Measurements from ENCODE around the gene CAPNS1. TPM values are rescaled to one million over a fixed set of nuclear protein-coding genes. Genes with fewer than 3 reads are reported as not detected.
"Not testable (repeated sequence)": the region's sequence is repeated elsewhere in the genome, so short reads cannot be mapped to it uniquely, and the experiment has no call there.

CAPNS1 gene
- total RNA-seq, 6 experiments from 2014 or later, result 1,039 to 1,309 (median 1,209) TPM

DNA sequence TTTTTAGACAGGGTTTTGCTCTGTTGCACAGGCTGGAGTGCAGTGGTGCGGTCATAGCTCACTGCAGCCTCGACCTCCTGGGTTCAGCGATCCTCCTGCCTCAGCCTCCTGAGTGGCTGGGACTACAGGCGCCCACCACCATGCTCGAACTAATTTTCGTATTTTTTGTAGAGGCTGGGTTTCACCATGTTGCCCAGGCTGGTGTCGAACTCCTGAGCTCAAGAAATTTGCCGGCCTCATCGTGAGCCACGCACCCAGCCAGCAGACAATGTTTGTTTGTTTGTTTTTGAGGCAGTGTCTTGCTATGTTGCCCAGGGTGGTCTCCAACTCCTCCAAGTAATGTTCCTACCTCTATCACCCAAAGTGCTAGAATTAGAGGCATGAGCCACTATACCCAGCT is 13.3 kb downstream of the CAPNS1 start:
- H3K36me3 Mint-ChIP-seq (ENCODE audit: low read depth), result peaks cover 20% of the 10 kb centered on the region
- no peaks in the 10 kb centered on the region for H3K9me3 Mint-ChIP-seq
- no peak for TF ChIP-seq CTCF (IDR thresholded peaks at IDR 0.05)

DNA sequence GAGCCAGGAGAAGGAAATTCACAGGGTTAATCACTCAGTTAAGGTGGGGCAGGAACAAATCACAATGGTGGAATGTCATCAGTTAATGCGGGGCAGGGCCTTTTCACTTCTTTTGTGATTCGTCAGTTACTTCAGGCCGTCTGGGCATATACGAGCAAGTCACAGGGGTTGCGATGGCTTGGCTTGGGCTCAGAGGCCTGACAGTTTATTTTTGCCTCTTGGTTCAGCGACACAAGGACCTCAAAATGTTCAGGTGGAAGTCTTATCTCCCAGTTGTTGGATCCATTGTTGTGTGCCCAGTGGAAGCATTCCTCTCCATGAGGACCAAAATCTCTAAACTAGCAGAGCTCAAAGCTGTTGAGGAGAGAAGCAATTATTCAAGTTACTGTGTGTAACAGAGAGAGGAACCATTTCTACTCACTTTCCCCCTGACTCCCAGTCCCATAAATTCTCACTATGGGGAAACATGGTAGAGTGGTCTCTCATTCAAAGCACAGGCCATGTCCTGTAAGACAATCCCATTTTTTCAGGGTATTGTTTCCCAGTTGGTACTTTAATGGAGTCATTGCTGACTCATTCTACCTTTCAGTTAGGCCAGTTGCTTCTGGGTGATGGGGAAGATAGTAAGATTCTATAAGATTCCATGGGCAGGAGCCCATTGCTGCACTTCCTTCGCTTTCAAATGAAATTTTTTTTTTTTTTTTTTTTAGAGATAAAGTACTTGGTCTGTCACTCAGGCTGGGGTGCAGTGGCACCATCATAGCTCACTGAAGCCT is 21.1 kb downstream of the CAPNS1 start:
- Mint-ChIP-seq H3K9me3 (no peaks in the 10 kb centered on the region), H3K27ac (no peak overlapping the region), H3K4me3 (no peak overlapping the region), H3K4me1 (ENCODE audit: low read depth) (peaks cover 14% of the 10 kb centered on the region), H3K36me3 (ENCODE audit: low read depth) (peaks cover 15% of the 10 kb centered on the region; the same call in 1 of the 2 replicates), H3K27me3 (ENCODE audit: insufficient read depth) (no peaks in the 10 kb centered on the region; the same call in 1 of the 2 replicates)
- no peak for TF ChIP-seq CTCF (IDR thresholded peaks at IDR 0.05)
- DNase-seq, result no peak

More for the DNA sequence above, 13.3 kb downstream of the CAPNS1 start:
- peaks cover 38% of the 10 kb centered on the region for H3K4me1 Mint-ChIP-seq (ENCODE audit: low read depth)
- H3K27me3 Mint-ChIP-seq (ENCODE audit: insufficient read depth), result peaks cover 6% of the 10 kb centered on the region
- no peak for DNase-seq
- H3K27ac Mint-ChIP-seq, result peak overlapping the region; percentile 82
- peak overlapping the region; percentile 84 for H3K4me3 Mint-ChIP-seq

GRCh38 chr19:36163813-36164212 is 23.9 kb downstream of the CAPNS1 start:
- no peaks in the 10 kb centered on the region; the same call in 1 of the 2 replicates for H3K27me3 Mint-ChIP-seq (ENCODE audit: insufficient read depth)
- H3K4me3 Mint-ChIP-seq, result no peak overlapping the region

GRCh38 chr19:36169084-36169760 is 29.4 kb downstream of the CAPNS1 start:
- no peak overlapping the region for H3K27ac Mint-ChIP-seq
- no peaks in the 10 kb centered on the region for H3K9me3 Mint-ChIP-seq
- no peak for TF ChIP-seq CTCF (IDR thresholded peaks at IDR 0.05)
- H3K36me3 Mint-ChIP-seq (ENCODE audit: low read depth), result no peaks in the 10 kb centered on the region
- peaks cover 4% of the 10 kb centered on the region for H3K27me3 Mint-ChIP-seq (ENCODE audit: insufficient read depth)
- DNase-seq, result no peak
- no peak overlapping the region for H3K4me3 Mint-ChIP-seq
- peaks cover 12% of the 10 kb centered on the region for H3K4me1 Mint-ChIP-seq (ENCODE audit: low read depth)

More at GRCh38 chr19:36163813-36164212, 23.9 kb downstream of the CAPNS1 start:
- H3K36me3 Mint-ChIP-seq (ENCODE audit: low read depth), result peaks cover 15% of the 10 kb centered on the region; the same call in 1 of the 2 replicates
- no peaks in the 10 kb centered on the region for H3K9me3 Mint-ChIP-seq
- TF ChIP-seq CTCF (IDR thresholded peaks at IDR 0.05), result no peak
- H3K27ac Mint-ChIP-seq, result no peak overlapping the region; the same call in 1 of the 2 replicates
- H3K4me1 Mint-ChIP-seq (ENCODE audit: low read depth), result peaks cover 11% of the 10 kb centered on the region
- DNase-seq, result no peak

DNA sequence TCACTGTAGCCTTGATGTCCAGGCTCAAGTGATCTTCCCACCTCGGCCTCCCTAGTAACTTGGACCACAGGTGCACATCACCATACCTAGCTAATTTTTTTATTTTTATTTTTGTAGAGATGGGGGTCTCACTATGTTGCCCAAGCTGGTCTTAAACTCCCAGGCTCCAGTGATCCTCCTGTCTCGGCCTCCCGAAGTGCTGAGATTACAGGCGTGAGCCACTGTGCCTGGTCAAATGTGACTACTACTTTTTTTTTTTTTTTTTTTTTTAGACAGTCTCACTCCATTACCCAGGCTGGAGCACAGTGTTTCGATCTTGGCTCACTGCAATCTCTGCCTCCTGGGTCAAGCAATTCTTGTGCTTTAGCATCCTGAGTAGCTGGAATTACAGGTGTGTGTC is 33.0 kb downstream of the CAPNS1 start:
- H3K27me3 Mint-ChIP-seq (ENCODE audit: insufficient read depth), result peaks cover 4% of the 10 kb centered on the region; the same call in 1 of the 2 replicates
- H3K27ac Mint-ChIP-seq, result no peak overlapping the region
- peaks cover 12% of the 10 kb centered on the region for H3K4me1 Mint-ChIP-seq (ENCODE audit: low read depth)
- H3K36me3 Mint-ChIP-seq (ENCODE audit: low read depth), result no peaks in the 10 kb centered on the region
- TF ChIP-seq CTCF (IDR thresholded peaks at IDR 0.05), result no peak
- DNase-seq, result no peak
- no peaks in the 10 kb centered on the region for H3K9me3 Mint-ChIP-seq
- no peak overlapping the region for H3K4me3 Mint-ChIP-seq

GRCh38 chr19:36173846-36174245 is 34.0 kb downstream of the CAPNS1 start:
- not testable (repeated sequence) for DNase-seq; H3K9me3 Mint-ChIP-seq; H3K27me3 Mint-ChIP-seq (ENCODE audit: insufficient read depth); H3K36me3 Mint-ChIP-seq (ENCODE audit: low read depth); H3K27ac Mint-ChIP-seq; H3K4me3 Mint-ChIP-seq
- peaks cover 12% of the 10 kb centered on the region for H3K4me1 Mint-ChIP-seq (ENCODE audit: low read depth)

GRCh38 chr19:36179077-36179476 is 39.2 kb downstream of the CAPNS1 start:
- H3K27ac Mint-ChIP-seq; DNase-seq; H3K4me3 Mint-ChIP-seq; H3K4me1 Mint-ChIP-seq (ENCODE audit: low read depth); H3K27me3 Mint-ChIP-seq (ENCODE audit: insufficient read depth): not testable (repeated sequence)
- H3K36me3 Mint-ChIP-seq (ENCODE audit: low read depth), result peaks cover 20% of the 10 kb centered on the region
- H3K9me3 Mint-ChIP-seq, result peaks cover 14% of the 10 kb centered on the region
